Measurements from ENCODE around the gene GNAQ. TPM values are rescaled to one million over a fixed set of nuclear protein-coding genes. Genes with fewer than 3 reads are reported as not detected.

The GNAQ gene
- total and polyA plus RNA-seq, 2 donors (not counting 1 experiment from before 2014, with no cell fraction given) = 0.60 to 1.4 TPM

DNA sequence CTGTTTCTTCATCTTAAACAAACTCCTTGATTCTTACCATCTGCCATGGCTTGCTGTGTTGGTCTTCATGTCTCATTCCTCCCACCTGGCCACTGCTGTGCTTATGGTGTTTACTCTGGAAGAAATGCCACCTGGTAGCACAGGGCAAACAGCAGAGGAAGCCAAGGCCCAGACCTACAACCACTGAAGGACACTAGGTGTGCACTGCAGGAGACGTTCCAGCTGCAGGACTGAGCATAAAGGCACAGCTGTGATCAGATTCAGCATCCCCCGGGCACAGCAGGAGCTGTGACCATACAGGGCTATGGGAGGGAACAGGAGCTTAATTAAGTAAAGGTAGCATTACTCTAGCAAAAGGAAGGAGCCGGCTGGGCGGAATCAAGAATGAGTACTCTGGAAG is 12.6 kb upstream of the GNAQ start:
- H3K27me3 Mint-ChIP-seq = peaks cover 33% of the 10 kb centered on the region
- H3K27ac ChIP-seq (ENCODE audit: low read length in 2 of 2) = no peak overlapping the region
- H3K4me3 Mint-ChIP-seq = no peak overlapping the region
- DNase-seq (no peak), ATAC-seq (ENCODE audit: low read depth) (no peak)
- no peak overlapping the region for H3K27ac Mint-ChIP-seq
- no peaks in the 10 kb centered on the region for H3K36me3 ChIP-seq (replicated peaks in 1 of 2; ENCODE audit: control extremely low read depth in 1 of 2, control insufficient read depth in 1 of 2, extremely low read depth in 1 of 2, insufficient read depth in 2 of 2, low read length in 1 of 2)
- H3K4me2 ChIP-seq (replicated peaks; ENCODE audit: low read depth, low read length, poor library complexity, severe bottlenecking) = no peak overlapping the region
- H3K9me3 ChIP-seq (ENCODE audit: control extremely low read depth in 1 of 3, control insufficient read depth in 2 of 3, insufficient read depth in 1 of 3, low read length in 2 of 3) = no peaks in the 10 kb centered on the region
- H3K9me3 Mint-ChIP-seq (ENCODE audit: insufficient read depth) = no peaks in the 10 kb centered on the region
- H3K4me3 ChIP-seq (ENCODE audit: control extremely low read depth in 1 of 5, extremely low read depth in 1 of 5, insufficient read depth in 1 of 5, low read depth in 2 of 5, low read length in 4 of 5) = no peak overlapping the region
- peaks cover 0 to 9% (median 2%) of the 10 kb centered on the region in 4 experiments for H3K27me3 ChIP-seq (replicated peaks in 1 of 4; ENCODE audit: control extremely low read depth in 1 of 4, control insufficient read depth in 3 of 4, insufficient read depth in 4 of 4, low read length in 3 of 4)
- H4K20me1 ChIP-seq (ENCODE audit: control insufficient read depth, insufficient read depth, low read length, poor library complexity, severe bottlenecking) = no peaks in the 10 kb centered on the region
- TF ChIP-seq EZH2 (IDR thresholded peaks at IDR 0.05; ENCODE audit: borderline replicate concordance, insufficient read depth, low read depth, low read length, poor library complexity, severe bottlenecking) = no peak
- no peak overlapping the region for H3K9ac ChIP-seq (ENCODE audit: low read length)
- no peaks in the 10 kb centered on the region for H3K4me1 ChIP-seq (ENCODE audit: control insufficient read depth in 2 of 2, insufficient read depth in 2 of 2, low read length in 2 of 2)
- intact Hi-C loops (cut with micrococcal nuclease) = no loop called here
- H3K79me2 ChIP-seq (ENCODE audit: control insufficient read depth, insufficient read depth, low read length) = no peaks in the 10 kb centered on the region
- H3K4me1 Mint-ChIP-seq = no peaks in the 10 kb centered on the region
- CTCF ChIA-PET = interaction anchor here (3.0 kb wide), 1 partner anchor 9 kb away, joined by 12 read pairs; no protein-coding TSS in a partner anchor
- 93% methylated on average over 4 of the region's 4 CpGs for WGBS (ENCODE audit: insufficient coverage)
- no peak overlapping the region for H2AFZ ChIP-seq (ENCODE audit: insufficient read depth, low read depth, low read length, poor library complexity, severe bottlenecking)
- POLR2A ChIA-PET = no interaction called here

GRCh38 chr9:78041971-78042370 is 10.4 kb upstream of the GNAQ start:
- POLR2A ChIA-PET = no interaction called here
- intact Hi-C loops (cut with micrococcal nuclease) = no loop called here

More at GRCh38 chr9:78041971-78042370, 10.4 kb upstream of the GNAQ start:
- H3K27ac ChIP-seq (ENCODE audit: low read length in 2 of 2) = no peak overlapping the region
- H3K27me3 ChIP-seq (replicated peaks in 1 of 4; ENCODE audit: control extremely low read depth in 1 of 4, control insufficient read depth in 3 of 4, insufficient read depth in 4 of 4, low read length in 3 of 4) = peaks cover 0 to 13% (median 2%) of the 10 kb centered on the region in 4 experiments
- ATAC-seq (ENCODE audit: low read depth) = no peak
- no peak overlapping the region for H3K4me2 ChIP-seq (replicated peaks; ENCODE audit: low read depth, low read length, poor library complexity, severe bottlenecking)
- DNase-seq = no peak
- Mint-ChIP-seq H3K27me3 (peaks cover 36% of the 10 kb centered on the region), H3K4me3 (no peak overlapping the region), H3K4me1 (no peaks in the 10 kb centered on the region), H3K27ac (no peak overlapping the region), H3K9me3 (ENCODE audit: insufficient read depth) (no peaks in the 10 kb centered on the region)
- TF ChIP-seq, protein P1, sequence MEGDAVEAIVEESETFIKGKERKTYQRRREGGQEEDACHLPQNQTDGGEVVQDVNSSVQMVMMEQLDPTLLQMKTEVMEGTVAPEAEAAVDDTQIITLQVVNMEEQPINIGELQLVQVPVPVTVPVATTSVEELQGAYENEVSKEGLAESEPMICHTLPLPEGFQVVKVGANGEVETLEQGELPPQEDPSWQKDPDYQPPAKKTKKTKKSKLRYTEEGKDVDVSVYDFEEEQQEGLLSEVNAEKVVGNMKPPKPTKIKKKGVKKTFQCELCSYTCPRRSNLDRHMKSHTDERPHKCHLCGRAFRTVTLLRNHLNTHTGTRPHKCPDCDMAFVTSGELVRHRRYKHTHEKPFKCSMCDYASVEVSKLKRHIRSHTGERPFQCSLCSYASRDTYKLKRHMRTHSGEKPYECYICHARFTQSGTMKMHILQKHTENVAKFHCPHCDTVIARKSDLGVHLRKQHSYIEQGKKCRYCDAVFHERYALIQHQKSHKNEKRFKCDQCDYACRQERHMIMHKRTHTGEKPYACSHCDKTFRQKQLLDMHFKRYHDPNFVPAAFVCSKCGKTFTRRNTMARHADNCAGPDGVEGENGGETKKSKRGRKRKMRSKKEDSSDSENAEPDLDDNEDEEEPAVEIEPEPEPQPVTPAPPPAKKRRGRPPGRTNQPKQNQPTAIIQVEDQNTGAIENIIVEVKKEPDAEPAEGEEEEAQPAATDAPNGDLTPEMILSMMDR (IDR thresholded peaks at IDR 0.05) = no peak
- TF ChIP-seq EZH2 (IDR thresholded peaks at IDR 0.05; ENCODE audit: borderline replicate concordance, insufficient read depth, low read depth, low read length, poor library complexity, severe bottlenecking) = no peak
- CTCF ChIA-PET = interaction anchor here (0.7 kb wide), 1 partner anchor 18 kb away, joined by 5 read pairs; no protein-coding TSS in a partner anchor
- no peaks in the 10 kb centered on the region for H4K20me1 ChIP-seq (ENCODE audit: control insufficient read depth, insufficient read depth, low read length, poor library complexity, severe bottlenecking)
- H2AFZ ChIP-seq (ENCODE audit: insufficient read depth, low read depth, low read length, poor library complexity, severe bottlenecking) = no peak overlapping the region
- no peaks in the 10 kb centered on the region for H3K9me3 ChIP-seq (ENCODE audit: control extremely low read depth in 1 of 3, control insufficient read depth in 2 of 3, insufficient read depth in 1 of 3, low read length in 2 of 3)
- no peak overlapping the region for H3K4me3 ChIP-seq (ENCODE audit: control extremely low read depth in 1 of 5, extremely low read depth in 1 of 5, insufficient read depth in 1 of 5, low read depth in 2 of 5, low read length in 4 of 5)
- no peaks in the 10 kb centered on the region for H3K36me3 ChIP-seq (replicated peaks in 1 of 2; ENCODE audit: control extremely low read depth in 1 of 2, control insufficient read depth in 1 of 2, extremely low read depth in 1 of 2, insufficient read depth in 2 of 2, low read length in 1 of 2)
- 100% methylated on average over 1 of the region's 2 CpGs for WGBS (ENCODE audit: insufficient coverage)
- no peak overlapping the region for H3K9ac ChIP-seq (ENCODE audit: low read length)
- H3K4me1 ChIP-seq (ENCODE audit: control insufficient read depth in 2 of 2, insufficient read depth in 2 of 2, low read length in 2 of 2) = no peaks in the 10 kb centered on the region
- no peaks in the 10 kb centered on the region for H3K79me2 ChIP-seq (ENCODE audit: control insufficient read depth, insufficient read depth, low read length)

All from B cell (primary cell).